Muscle layer of duodenum (tissue), 2 donors: ENCODE measurements around the gene MGAT3.
A peak's percentile ranks its signal among the peaks of the same experiment; 100 is the strongest.

ENCODE experiments used
- H3K27ac ChIP-seq: one replicate; pipeline ENCODE4 v1.7.0; 2013; ENCODE audit warnings: mild to moderate bottlenecking, low read length
- H3K27me3 ChIP-seq: one replicate; pipeline ENCODE4 v1.7.0; 2013; ENCODE audit warnings: low read depth, mild to moderate bottlenecking, control low read depth, low read length
- H3K36me3 ChIP-seq, 2 donors: one replicate each; pipeline ENCODE4 v1.7.0; 2013; ENCODE audit warnings: low read length in 2 of 2, control low read depth in 1 of 2, mild to moderate bottlenecking in 1 of 2; ENCODE audit not compliant: insufficient read depth in 2 of 2, control insufficient read depth in 1 of 2
- H3K4me1 ChIP-seq, 2 donors: one replicate each; pipeline ENCODE4 v1.7.0; 2013; ENCODE audit warnings: low read length in 2 of 2, mild to moderate bottlenecking in 2 of 2, control low read depth in 1 of 2, moderate library complexity in 1 of 2; ENCODE audit not compliant: insufficient read depth in 2 of 2, control insufficient read depth in 1 of 2
- H3K4me3 ChIP-seq, 2 donors: one replicate each; pipeline ENCODE4 v1.7.0; 2013; ENCODE audit warnings: low read length in 2 of 2, low read depth in 1 of 2, mild to moderate bottlenecking in 1 of 2
- H3K9me3 ChIP-seq, 2 donors: one replicate each; pipeline ENCODE4 v1.7.0; 2013; ENCODE audit warnings: low read length in 2 of 2, control low read depth in 1 of 2, mild to moderate bottlenecking in 1 of 2; ENCODE audit not compliant: control insufficient read depth in 1 of 2
- donor health status: healthy.

The MGAT3 gene

DNA sequence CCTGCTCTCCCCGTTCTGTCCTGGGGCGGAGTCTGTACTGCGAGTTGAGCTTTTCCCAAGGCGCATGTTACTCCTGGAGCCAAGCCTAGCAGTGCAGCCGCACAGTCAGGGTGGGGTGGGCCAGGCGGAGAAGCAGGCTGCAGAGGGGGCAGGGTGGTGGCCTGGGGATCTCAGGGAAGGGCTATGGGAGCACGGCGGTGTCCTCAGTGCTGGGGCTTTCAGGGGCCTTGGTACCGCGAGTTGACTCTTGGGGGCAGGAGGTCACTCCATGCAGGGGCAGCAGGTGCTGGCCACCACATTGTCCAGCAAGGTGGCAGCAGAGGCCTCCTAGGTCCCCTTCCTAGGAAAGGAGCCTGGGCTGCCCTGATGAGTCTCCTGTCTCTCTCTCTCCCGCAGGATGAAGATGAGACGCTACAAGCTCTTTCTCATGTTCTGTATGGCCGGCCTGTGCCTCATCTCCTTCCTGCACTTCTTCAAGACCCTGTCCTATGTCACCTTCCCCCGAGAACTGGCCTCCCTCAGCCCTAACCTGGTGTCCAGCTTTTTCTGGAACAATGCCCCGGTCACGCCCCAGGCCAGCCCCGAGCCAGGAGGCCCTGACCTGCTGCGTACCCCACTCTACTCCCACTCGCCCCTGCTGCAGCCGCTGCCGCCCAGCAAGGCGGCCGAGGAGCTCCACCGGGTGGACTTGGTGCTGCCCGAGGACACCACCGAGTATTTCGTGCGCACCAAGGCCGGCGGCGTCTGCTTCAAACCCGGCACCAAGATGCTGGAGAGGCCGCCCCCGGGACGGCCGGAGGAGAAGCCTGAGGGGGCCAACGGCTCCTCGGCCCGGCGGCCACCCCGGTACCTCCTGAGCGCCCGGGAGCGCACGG is 30.4 kb downstream of the MGAT3 start:
- no peak overlapping the region for H3K27ac ChIP-seq
- H3K9me3 ChIP-seq: no peaks in the 10 kb centered on the region
- H3K4me1 ChIP-seq: no peaks in the 10 kb centered on the region
- no peaks in the 10 kb centered on the region for H3K27me3 ChIP-seq
- H3K36me3 ChIP-seq: no peaks in the 10 kb centered on the region
- H3K4me3 ChIP-seq: no peak overlapping the region

DNA sequence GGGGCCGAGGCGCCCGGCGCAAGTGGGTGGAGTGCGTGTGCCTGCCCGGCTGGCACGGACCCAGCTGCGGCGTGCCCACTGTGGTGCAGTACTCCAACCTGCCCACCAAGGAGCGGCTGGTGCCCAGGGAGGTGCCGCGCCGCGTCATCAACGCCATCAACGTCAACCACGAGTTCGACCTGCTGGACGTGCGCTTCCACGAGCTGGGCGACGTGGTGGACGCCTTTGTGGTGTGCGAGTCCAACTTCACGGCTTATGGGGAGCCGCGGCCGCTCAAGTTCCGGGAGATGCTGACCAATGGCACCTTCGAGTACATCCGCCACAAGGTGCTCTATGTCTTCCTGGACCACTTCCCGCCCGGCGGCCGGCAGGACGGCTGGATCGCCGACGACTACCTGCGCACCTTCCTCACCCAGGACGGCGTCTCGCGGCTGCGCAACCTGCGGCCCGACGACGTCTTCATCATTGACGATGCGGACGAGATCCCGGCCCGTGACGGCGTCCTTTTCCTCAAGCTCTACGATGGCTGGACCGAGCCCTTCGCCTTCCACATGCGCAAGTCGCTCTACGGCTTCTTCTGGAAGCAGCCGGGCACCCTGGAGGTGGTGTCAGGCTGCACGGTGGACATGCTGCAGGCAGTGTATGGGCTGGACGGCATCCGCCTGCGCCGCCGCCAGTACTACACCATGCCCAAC is 31.2 kb downstream of the MGAT3 start:
- Histone ChIP-seq H3K9me3 (no peaks in the 10 kb centered on the region), H3K4me3 (no peak overlapping the region), H3K27ac (no peak overlapping the region), H3K27me3 (no peaks in the 10 kb centered on the region), H3K4me1 (no peaks in the 10 kb centered on the region), H3K36me3 (no peaks in the 10 kb centered on the region)

DNA sequence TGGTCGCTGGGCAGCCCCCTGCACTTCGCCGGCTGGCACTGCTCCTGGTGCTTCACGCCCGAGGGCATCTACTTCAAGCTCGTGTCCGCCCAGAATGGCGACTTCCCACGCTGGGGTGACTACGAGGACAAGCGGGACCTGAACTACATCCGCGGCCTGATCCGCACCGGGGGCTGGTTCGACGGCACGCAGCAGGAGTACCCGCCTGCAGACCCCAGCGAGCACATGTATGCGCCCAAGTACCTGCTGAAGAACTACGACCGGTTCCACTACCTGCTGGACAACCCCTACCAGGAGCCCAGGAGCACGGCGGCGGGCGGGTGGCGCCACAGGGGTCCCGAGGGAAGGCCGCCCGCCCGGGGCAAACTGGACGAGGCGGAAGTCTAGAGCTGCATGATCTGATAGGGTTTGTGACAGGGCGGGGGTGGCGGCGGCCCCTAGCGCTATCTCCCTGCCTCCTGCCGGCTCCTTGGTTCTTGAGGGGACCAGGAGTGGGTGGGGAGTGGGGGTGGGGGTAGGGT is 31.8 kb downstream of the MGAT3 start:
- Histone ChIP-seq H3K36me3 (no peaks in the 10 kb centered on the region), H3K27me3 (no peaks in the 10 kb centered on the region), H3K27ac (no peak overlapping the region), H3K9me3 (no peaks in the 10 kb centered on the region), H3K4me1 (no peaks in the 10 kb centered on the region), H3K4me3 (no peak overlapping the region)

DNA sequence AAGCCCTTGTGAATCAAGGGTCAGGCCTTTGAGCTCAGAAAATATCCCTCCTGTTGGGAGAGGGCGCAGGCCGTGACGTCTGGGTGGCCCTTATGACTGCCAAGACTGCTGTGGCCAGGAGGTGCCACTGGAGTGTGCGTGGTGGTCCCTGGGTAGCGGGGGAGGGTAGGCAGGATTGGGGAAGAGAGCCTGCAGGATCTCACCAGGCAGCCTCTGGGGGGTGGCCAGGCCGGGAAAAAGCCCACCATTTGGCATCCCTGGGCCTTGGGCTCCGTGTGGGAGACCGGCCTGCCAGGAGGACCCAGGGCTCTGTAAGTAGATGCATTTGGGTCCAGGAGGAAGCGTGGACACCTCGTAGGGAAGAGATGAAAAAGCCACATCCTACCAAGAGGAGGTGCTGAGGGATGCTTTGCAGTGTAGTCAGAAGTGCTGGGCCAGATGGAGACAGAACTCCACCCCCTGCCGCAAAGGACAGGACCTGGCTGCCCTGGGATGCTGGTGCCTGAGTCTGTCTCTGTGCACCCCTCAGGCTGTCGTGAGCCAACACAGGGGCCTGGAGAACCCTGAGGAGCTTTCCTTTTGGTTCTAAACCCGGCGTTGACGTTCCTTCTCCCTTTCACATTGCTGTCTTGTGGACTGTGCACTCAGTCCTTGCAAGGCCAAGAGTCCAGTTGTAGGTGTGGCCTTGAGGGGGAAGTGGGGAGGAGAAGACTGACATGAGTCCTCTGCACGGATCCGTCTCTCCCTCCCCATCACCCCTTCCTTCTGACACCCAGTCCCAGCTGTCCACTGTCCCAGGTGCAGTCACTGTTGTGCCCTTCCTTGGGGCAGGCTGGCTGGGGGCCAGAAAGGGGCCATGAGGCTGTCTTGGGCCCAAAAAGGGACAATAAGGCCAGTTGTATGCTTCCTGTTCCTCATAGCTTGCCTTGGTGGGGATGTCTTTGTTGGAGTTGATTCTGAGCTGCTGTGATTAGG is 32.6 kb downstream of the MGAT3 start:
- peak overlapping the region in 1 of 2 donors; percentile 31 for H3K4me3 ChIP-seq
- H3K27me3 ChIP-seq: no peaks in the 10 kb centered on the region
- no peaks in the 10 kb centered on the region for H3K36me3 ChIP-seq
- no peaks in the 10 kb centered on the region for H3K9me3 ChIP-seq
- H3K27ac ChIP-seq: no peak overlapping the region
- no peaks in the 10 kb centered on the region for H3K4me1 ChIP-seq

DNA sequence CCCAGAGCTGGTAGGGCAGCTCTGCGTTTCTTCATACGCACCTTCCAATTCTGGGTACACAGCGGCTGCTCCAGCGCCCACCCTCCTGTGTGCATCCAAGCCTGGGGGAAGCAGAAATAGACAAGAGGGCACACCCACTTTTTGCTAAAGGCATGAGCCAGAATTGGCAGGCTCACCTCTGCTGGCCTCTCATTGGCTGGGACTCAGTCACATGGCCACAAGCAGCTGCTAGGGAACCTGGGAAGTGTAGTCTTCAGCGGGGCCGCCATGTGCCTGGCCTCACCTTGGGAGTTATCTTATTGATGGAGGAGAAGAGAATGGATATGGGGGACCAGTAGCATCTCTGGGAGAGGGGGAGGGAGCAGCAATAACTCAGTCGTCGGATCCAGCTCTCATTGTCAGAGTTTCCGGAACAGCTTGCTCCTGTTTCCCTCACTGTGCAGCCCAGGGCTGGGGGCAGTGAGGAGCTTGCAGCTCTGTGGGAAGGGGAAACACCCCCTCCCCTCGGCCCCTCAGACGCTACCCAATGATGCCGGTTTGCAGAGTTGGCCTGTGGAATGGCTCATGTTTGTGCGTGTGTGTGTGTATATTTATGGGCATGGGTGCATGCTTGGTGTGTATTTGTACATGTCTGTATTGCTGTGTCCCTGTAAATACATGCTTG is 33.5 kb downstream of the MGAT3 start:
- Histone ChIP-seq H3K4me3 (peak overlapping the region in 1 of 2 donors; percentile 31), H3K4me1 (no peaks in the 10 kb centered on the region), H3K36me3 (no peaks in the 10 kb centered on the region), H3K9me3 (no peaks in the 10 kb centered on the region), H3K27ac (no peak overlapping the region), H3K27me3 (no peaks in the 10 kb centered on the region)

DNA sequence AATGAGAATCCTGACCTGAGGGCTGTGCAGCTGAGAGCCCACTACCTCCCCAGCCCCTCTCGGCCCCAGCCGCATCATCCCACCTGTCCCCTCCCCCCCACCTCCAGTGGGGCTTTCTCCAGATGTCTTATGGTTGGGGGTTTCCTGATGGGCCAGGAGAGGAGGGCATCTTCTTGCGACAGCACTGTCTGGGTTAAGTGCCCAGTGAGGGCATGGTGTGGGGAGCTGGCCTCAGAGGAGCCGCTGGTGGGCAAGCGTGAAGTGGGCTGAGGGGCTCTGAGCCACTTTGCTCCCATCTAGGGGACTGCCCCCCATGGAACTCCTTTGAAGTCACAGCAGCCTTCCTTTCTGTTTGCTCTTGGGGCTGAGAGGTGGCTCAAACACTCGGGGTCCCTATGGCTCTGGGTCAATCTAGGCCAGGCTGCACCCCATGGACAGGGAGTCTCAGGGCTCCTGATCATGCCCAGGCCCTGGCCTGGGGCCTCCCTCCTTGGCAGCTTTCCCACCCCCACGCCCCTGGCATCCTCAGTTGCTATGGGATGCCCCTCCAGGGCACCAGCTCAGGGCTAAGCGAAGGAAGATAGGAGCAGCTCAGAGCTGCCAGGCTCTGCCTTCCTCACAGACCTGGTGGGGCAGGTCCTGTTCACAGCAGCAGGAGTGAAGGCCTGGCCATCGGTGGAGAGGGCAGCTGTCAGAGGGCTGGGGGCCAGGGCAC is 34.3 kb downstream of the MGAT3 start:
- no peak overlapping the region for H3K27ac ChIP-seq
- no peaks in the 10 kb centered on the region for H3K9me3 ChIP-seq
- H3K4me1 ChIP-seq: peaks cover 0 to 1% of the 10 kb centered on the region in 2 donors
- H3K4me3 ChIP-seq: no peak overlapping the region
- H3K27me3 ChIP-seq: no peaks in the 10 kb centered on the region
- H3K36me3 ChIP-seq: no peaks in the 10 kb centered on the region

DNA sequence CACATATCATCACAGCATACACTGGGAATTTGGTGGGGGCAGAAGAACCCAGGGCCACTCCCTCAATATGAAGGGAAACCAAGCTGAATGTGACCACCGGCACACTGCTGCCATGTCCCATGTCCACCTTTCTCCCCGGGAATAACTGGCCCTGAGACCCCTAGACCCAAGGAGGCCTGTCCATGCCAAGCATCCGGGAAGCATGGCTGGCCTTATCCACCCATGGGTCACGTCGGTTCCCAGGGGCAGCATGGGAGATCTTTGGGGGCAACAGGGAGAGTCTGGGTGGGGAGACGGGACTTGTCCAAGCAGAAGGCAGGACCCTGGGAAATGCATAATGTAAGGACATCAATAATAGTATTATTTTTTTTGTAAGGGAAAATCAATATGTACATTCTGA is 34.9 kb downstream of the MGAT3 start:
- no peaks in the 10 kb centered on the region for H3K27me3 ChIP-seq
- no peak overlapping the region for H3K27ac ChIP-seq
- no peaks in the 10 kb centered on the region for H3K36me3 ChIP-seq
- no peaks in the 10 kb centered on the region for H3K9me3 ChIP-seq
- no peak overlapping the region for H3K4me3 ChIP-seq
- peaks cover 0 to 6% of the 10 kb centered on the region in 2 donors for H3K4me1 ChIP-seq

DNA sequence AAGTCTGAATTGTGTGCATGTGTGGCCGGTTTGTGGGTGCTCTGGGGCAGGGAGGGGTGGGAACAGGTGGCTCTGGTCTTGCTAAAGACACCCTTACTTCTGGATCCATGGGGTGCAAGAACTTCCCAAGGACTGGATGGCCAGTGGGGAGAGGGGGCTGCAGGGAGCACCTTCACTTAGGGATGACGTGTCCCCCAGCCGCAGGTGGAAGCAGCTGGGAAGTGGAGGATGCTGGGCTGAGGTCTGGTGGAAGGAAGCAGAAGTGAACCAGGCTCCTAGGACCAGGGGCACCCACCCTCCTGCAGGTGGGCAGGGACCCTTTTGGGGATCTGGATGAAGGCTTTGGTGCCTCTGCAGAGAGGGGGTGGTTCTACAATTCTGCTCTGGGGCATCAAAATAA is 35.4 kb downstream of the MGAT3 start:
- Histone ChIP-seq H3K27ac (no peak overlapping the region), H3K4me1 (peaks cover 0 to 6% of the 10 kb centered on the region in 2 donors), H3K9me3 (no peaks in the 10 kb centered on the region), H3K27me3 (no peaks in the 10 kb centered on the region), H3K36me3 (no peaks in the 10 kb centered on the region), H3K4me3 (no peak overlapping the region)

DNA sequence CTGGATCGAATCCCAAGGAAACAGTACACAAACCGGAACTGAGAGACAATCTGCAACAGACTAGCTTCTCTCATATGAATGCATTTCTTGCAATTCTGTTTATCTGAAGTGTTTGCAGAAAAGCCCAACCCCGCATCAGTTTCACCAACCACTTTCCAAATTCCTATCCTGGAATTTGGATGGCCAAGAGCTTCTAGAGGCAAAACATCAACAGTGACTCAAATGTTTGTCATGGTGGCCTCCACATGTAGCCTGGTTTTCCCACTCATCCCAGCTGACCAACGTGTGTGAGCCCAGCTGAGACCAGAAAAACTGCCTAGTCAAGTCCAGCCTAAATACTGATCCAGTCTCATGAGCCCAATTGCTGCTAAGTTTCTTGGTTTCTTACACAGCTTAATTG is 36.9 kb downstream of the MGAT3 start:
- Histone ChIP-seq H3K4me1 (peaks cover 0 to 6% of the 10 kb centered on the region in 2 donors), H3K9me3 (no peaks in the 10 kb centered on the region), H3K36me3 (no peaks in the 10 kb centered on the region), H3K27ac (no peak overlapping the region), H3K4me3 (no peak overlapping the region), H3K27me3 (no peaks in the 10 kb centered on the region)

DNA sequence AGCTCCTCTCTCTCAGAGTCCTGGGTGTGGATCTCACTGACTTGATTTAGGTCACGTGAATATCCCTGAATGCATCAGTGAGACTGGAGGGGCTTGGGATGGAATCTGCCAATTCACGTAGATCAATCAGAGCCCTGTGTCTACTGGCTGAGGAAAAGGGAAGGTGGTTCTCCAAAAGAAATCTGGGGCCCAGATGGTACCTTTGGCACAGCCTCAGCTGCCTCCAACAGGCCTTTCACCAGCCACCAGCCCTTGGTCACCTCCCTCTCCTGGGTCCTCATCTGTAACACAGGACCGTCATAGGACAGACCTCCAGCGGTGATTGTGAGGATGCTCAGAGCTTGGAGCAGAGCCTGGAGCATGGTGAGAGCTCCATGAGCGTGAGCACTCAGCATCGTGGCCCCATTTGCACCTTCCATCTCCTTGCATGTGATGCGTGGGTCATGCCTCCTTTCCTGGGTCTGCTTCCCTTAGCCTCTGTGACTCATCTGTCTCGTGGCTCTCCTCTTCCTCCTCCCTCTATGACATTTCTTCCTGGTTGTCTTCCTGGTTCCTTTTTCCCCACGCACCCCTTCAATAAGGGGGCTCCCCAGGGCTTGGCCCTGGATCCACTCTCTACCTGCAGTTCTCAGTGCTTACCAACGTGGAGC is 37.8 kb downstream of the MGAT3 start:
- Histone ChIP-seq H3K27me3 (no peaks in the 10 kb centered on the region), H3K9me3 (no peaks in the 10 kb centered on the region), H3K27ac (no peak overlapping the region), H3K36me3 (no peaks in the 10 kb centered on the region), H3K4me3 (no peak overlapping the region), H3K4me1 (peaks cover 0 to 6% of the 10 kb centered on the region in 2 donors)
